ENCODE data around the gene CACNA1B.
"Not testable (repeated sequence)": the region's sequence is repeated elsewhere in the genome, so short reads cannot be mapped to it uniquely, and the experiment has no call there.

The CACNA1B gene

DNA sequence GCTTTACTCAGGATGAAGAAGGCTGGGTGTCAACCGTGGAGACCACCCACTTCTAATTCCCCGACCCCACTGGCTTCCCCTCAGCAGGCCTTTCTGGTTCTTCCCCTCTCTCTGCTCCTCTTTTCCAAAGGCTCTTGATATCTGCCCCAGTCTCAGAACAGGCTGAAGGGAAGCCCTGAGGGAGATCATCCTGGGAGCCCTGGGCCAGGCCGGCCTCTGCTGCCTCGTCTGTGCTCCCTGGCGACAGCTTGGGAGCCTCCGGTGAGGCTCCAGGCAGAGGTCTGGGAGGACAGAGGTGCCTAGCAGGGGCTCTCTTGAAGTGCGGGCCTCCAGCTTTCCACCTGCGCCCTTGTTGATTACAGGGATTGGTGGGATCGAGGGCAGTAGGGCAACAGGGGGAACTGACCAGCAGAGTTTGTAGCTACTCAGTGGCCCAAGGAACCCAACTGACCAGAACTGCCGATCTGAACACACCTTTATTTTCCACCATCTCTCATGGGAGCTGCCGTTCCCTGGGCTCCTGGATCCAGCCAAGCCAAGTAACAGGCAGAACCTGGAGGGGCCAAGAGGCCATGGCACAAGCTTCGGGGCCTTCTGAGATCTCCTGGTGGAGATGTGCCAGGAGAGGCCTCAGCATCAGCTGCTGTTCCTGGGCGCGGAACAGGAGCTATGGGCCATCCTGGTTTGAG is 198.5 kb downstream of the CACNA1B start:
- H3K36me3 ChIP-seq (ENCODE audit: control insufficient read depth in 2 of 2, insufficient read depth in 2 of 2, low read length in 2 of 2) = no peaks in the 10 kb centered on the region
- H3K27ac ChIP-seq (ENCODE audit: low read length) = no peak overlapping the region
- no peak overlapping the region for H3K4me3 ChIP-seq (ENCODE audit: low read length in 2 of 2)
- H3K9ac ChIP-seq (ENCODE audit: low read length in 2 of 2) = no peak overlapping the region
- H3K9me3 ChIP-seq (ENCODE audit: control insufficient read depth in 2 of 2, low read length in 2 of 2) = no peaks in the 10 kb centered on the region
- peaks cover 2 to 7% of the 10 kb centered on the region in 2 donors for H3K27me3 ChIP-seq (ENCODE audit: control insufficient read depth in 1 of 2, insufficient read depth in 2 of 2, low read length in 2 of 2)
- no peaks in the 10 kb centered on the region for H3K4me1 ChIP-seq (ENCODE audit: control insufficient read depth, insufficient read depth, low read length)

DNA sequence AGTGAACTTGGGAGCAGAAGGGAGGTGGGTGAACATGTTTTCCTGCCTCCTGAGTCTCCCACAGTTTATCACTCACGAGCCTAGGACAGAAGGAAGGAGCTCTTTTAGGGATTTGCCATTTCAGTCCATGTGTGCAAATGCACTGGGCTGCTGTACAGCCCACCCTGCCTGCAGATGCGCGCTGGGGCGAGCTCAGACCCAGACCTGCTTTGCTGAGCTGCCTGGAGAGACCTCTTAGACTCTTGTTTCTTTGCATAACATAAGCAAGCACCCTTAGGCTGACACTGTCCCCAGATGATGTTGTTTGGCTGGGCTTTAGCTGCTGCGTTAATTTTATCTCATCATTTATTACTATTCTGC is 199.0 kb downstream of the CACNA1B start:
- Histone ChIP-seq H3K27me3 (ENCODE audit: control insufficient read depth in 1 of 2, insufficient read depth in 2 of 2, low read length in 2 of 2) (peaks cover 2 to 7% of the 10 kb centered on the region in 2 donors), H3K4me1 (ENCODE audit: control insufficient read depth, insufficient read depth, low read length) (no peaks in the 10 kb centered on the region), H3K4me3 (ENCODE audit: low read length in 2 of 2) (no peak overlapping the region), H3K9me3 (ENCODE audit: control insufficient read depth in 2 of 2, low read length in 2 of 2) (no peaks in the 10 kb centered on the region), H3K9ac (ENCODE audit: low read length in 2 of 2) (no peak overlapping the region), H3K27ac (ENCODE audit: low read length) (no peak overlapping the region), H3K36me3 (ENCODE audit: control insufficient read depth in 2 of 2, insufficient read depth in 2 of 2, low read length in 2 of 2) (no peaks in the 10 kb centered on the region)

DNA sequence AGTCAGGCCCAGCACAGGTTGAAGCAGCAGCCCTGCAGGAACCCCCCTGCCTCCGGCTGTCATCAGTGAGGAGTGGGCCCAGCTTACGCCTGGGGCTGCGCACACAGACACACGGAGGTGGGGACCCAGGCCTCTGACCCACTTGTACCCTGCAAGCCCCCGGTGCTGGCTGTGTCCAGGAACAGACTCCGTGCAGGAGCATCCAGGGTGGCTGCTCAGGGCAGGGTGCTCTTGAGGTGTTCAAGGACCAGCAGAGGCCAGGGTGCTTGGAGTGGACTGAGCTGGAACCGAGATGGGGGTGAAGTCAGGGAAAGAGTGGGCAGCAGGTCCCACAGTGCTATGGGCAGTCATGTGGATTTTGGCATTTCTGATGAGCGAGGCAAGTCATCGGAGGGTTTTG is 199.5 kb downstream of the CACNA1B start:
- Histone ChIP-seq H3K4me1 (ENCODE audit: control insufficient read depth, insufficient read depth, low read length) (no peaks in the 10 kb centered on the region), H3K9me3 (ENCODE audit: control insufficient read depth in 2 of 2, low read length in 2 of 2) (no peaks in the 10 kb centered on the region), H3K36me3 (ENCODE audit: control insufficient read depth in 2 of 2, insufficient read depth in 2 of 2, low read length in 2 of 2) (no peaks in the 10 kb centered on the region), H3K27ac (ENCODE audit: low read length) (no peak overlapping the region), H3K9ac (ENCODE audit: low read length in 2 of 2) (no peak overlapping the region), H3K27me3 (ENCODE audit: control insufficient read depth in 1 of 2, insufficient read depth in 2 of 2, low read length in 2 of 2) (peaks cover 2 to 7% of the 10 kb centered on the region in 2 donors), H3K4me3 (ENCODE audit: low read length in 2 of 2) (no peak overlapping the region)

DNA sequence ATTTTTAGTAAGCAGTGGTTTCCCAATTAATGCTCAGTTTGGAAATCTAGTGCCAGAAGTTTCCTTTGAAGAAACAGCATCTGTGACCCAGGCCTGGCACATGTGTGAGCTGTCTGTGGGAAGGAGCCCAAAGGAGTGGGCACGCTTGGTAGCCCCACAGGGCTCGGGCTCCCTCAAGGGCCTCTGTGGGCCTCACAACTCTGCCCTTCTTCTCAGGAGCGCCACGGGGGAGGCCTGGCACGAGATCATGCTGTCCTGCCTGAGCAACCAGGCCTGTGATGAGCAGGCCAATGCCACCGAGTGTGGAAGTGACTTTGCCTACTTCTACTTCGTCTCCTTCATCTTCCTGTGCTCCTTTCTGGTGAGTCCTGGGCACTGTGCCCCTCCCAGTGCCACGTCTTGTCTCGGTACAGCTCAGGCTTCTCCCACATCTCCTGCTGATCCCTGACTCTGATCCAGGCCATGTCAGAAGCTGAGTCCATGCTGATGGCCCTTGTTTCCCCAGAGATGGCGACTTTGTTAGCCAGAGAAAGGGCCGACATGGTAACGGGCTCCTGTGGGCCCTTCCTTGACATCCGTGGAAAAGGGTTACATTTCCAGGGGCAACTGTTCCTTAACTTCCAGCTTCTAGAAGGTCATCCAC is 200.4 kb downstream of the CACNA1B start:
- H3K27me3 ChIP-seq (ENCODE audit: control insufficient read depth in 1 of 2, insufficient read depth in 2 of 2, low read length in 2 of 2) = peaks cover 0 to 4% of the 10 kb centered on the region in 2 donors
- H3K9me3 ChIP-seq (ENCODE audit: control insufficient read depth in 2 of 2, low read length in 2 of 2) = peaks cover 0 to under 1% of the 10 kb centered on the region in 2 donors
- H3K4me1 ChIP-seq (ENCODE audit: control insufficient read depth, insufficient read depth, low read length) = no peaks in the 10 kb centered on the region

DNA sequence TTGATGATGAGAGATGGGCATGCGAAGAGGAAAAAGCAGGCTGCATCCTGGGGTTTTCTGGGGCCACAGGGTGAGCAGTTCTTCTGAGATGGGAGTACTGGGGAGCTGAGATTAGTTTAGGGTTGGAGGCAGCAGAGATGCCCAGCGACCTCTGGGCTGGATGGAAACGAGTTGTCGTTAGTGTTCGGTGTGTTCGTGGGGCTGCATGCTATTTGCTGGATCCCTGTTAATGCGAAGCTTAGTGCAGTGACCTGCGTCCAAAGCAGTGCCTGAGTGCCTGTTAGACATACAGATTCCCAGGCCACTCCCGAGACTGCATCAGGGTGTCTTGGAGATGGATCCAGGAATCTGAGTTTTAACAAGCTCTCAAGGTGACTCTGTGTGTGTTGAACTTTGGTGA is 201.3 kb downstream of the CACNA1B start:
- no peaks in the 10 kb centered on the region for H3K36me3 ChIP-seq (ENCODE audit: control insufficient read depth in 2 of 2, insufficient read depth in 2 of 2, low read length in 2 of 2)
- no peak overlapping the region for H3K4me3 ChIP-seq (ENCODE audit: low read length in 2 of 2)
- peaks cover 0 to 6% of the 10 kb centered on the region in 2 donors for H3K9me3 ChIP-seq (ENCODE audit: control insufficient read depth in 2 of 2, low read length in 2 of 2)
- H3K27me3 ChIP-seq (ENCODE audit: control insufficient read depth in 1 of 2, insufficient read depth in 2 of 2, low read length in 2 of 2) = peaks cover 0 to 7% of the 10 kb centered on the region in 2 donors
- no peaks in the 10 kb centered on the region for H3K4me1 ChIP-seq (ENCODE audit: control insufficient read depth, insufficient read depth, low read length)
- no peak overlapping the region for H3K27ac ChIP-seq (ENCODE audit: low read length)
- no peak overlapping the region for H3K9ac ChIP-seq (ENCODE audit: low read length in 2 of 2)

More for the DNA sequence above, 200.4 kb downstream of the CACNA1B start:
- H3K36me3 ChIP-seq (ENCODE audit: control insufficient read depth in 2 of 2, insufficient read depth in 2 of 2, low read length in 2 of 2) = no peaks in the 10 kb centered on the region
- H3K9ac ChIP-seq (ENCODE audit: low read length in 2 of 2) = no peak overlapping the region
- no peak overlapping the region for H3K4me3 ChIP-seq (ENCODE audit: low read length in 2 of 2)
- H3K27ac ChIP-seq (ENCODE audit: low read length) = no peak overlapping the region

DNA sequence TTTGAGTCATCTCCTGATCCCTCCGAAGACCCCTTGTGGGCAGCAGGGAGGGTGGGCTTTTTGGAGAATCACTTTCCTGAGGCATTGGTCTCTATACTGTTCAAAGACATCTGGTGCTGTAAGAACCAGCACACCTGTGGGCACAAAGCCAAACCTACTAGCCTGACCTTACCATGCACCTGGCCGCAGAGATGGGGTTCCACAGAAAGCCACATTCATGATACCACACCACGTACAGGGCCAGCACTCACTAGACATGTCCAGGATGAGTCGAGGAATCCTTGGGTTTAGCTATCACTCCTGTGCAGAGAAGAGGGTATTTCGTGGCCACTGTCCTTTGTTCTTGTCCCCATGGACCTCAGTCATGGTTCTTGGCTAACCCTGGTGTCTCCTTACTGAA is 203.4 kb downstream of the CACNA1B start:
- no peaks in the 10 kb centered on the region for H3K4me1 ChIP-seq (ENCODE audit: control insufficient read depth, insufficient read depth, low read length)
- no peak overlapping the region for H3K9ac ChIP-seq (ENCODE audit: low read length in 2 of 2)
- no peak overlapping the region for H3K4me3 ChIP-seq (ENCODE audit: low read length in 2 of 2)
- H3K36me3 ChIP-seq (ENCODE audit: control insufficient read depth in 2 of 2, insufficient read depth in 2 of 2, low read length in 2 of 2) = no peaks in the 10 kb centered on the region
- no peak overlapping the region for H3K27ac ChIP-seq (ENCODE audit: low read length)
- peaks cover 6 to 7% of the 10 kb centered on the region in 2 donors for H3K9me3 ChIP-seq (ENCODE audit: control insufficient read depth in 2 of 2, low read length in 2 of 2)
- H3K27me3 ChIP-seq (ENCODE audit: control insufficient read depth in 1 of 2, insufficient read depth in 2 of 2, low read length in 2 of 2) = peaks cover 0 to 7% of the 10 kb centered on the region in 2 donors

DNA sequence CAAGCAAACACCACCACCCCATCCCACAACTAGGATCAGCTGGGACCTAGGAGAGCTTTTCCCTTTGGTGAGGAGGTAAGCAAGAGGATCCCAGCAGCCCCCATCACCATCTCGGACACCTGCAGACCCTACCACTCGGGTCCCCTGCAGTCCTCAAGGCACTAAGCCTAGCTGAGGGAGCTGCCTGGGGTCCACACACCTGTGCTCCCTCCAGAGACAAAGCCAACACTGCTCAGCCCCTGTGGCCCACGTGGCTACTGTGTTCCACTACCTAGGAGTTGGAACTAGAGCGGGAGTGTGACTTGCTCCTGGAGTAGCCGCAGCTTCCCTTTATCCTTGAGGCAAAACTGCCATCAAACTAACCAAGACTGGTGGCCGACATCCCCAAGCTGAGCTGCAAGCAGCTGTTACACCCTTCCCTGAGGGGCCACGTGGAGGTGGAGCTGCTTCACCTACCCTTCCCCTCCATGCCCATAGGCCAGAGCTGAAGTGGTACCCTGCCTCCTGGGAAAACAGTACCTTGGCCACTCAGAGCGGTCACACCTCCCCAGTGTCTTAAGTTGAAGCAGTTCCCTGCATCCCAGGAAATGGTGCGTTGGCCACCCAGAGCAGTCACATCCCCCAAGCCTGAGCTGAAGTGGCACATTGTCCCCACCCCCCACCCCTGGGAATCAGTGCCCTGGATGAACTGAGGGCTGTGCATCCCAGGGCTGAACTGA is 205.5 kb downstream of the CACNA1B start:
- peaks cover 0 to 7% of the 10 kb centered on the region in 2 donors for H3K27me3 ChIP-seq (ENCODE audit: control insufficient read depth in 1 of 2, insufficient read depth in 2 of 2, low read length in 2 of 2)
- H3K36me3 ChIP-seq (ENCODE audit: control insufficient read depth in 2 of 2, insufficient read depth in 2 of 2, low read length in 2 of 2) = no peaks in the 10 kb centered on the region
- H3K4me3 ChIP-seq (ENCODE audit: low read length in 2 of 2) = no peak overlapping the region
- no peak overlapping the region for H3K9ac ChIP-seq (ENCODE audit: low read length in 2 of 2)
- peaks cover 6 to 13% of the 10 kb centered on the region in 2 donors for H3K9me3 ChIP-seq (ENCODE audit: control insufficient read depth in 2 of 2, low read length in 2 of 2)
- no peaks in the 10 kb centered on the region for H3K4me1 ChIP-seq (ENCODE audit: control insufficient read depth, insufficient read depth, low read length)
- H3K27ac ChIP-seq (ENCODE audit: low read length) = no peak overlapping the region

DNA sequence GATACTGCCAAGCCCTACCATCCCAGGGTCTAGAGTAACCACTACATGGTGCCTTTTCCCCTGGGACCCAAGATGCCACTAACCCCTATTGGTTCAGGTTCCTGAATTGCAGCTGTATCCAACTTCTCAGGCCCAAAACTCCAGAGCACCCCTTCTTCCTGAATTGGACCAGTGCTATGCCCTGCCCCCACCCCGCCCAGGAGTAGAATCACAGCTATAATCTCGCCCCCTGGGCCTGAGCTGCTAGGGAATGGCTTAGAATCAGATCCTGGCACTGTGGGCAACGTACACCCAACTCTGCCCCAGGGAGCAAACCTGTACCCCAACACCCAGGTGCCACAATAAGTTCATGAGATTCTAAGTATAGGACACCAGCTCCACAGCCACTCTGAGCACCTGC is 206.3 kb downstream of the CACNA1B start:
- H3K4me1 ChIP-seq (ENCODE audit: control insufficient read depth, insufficient read depth, low read length) = no peaks in the 10 kb centered on the region
- H3K9ac ChIP-seq (ENCODE audit: low read length in 2 of 2) = no peak overlapping the region
- H3K36me3 ChIP-seq (ENCODE audit: control insufficient read depth in 2 of 2, insufficient read depth in 2 of 2, low read length in 2 of 2) = no peaks in the 10 kb centered on the region
- H3K27me3 ChIP-seq (ENCODE audit: control insufficient read depth in 1 of 2, insufficient read depth in 2 of 2, low read length in 2 of 2) = peaks cover 0 to 7% of the 10 kb centered on the region in 2 donors
- no peak overlapping the region for H3K4me3 ChIP-seq (ENCODE audit: low read length in 2 of 2)
- peaks cover 6 to 13% of the 10 kb centered on the region in 2 donors for H3K9me3 ChIP-seq (ENCODE audit: control insufficient read depth in 2 of 2, low read length in 2 of 2)
- no peak overlapping the region for H3K27ac ChIP-seq (ENCODE audit: low read length)

DNA sequence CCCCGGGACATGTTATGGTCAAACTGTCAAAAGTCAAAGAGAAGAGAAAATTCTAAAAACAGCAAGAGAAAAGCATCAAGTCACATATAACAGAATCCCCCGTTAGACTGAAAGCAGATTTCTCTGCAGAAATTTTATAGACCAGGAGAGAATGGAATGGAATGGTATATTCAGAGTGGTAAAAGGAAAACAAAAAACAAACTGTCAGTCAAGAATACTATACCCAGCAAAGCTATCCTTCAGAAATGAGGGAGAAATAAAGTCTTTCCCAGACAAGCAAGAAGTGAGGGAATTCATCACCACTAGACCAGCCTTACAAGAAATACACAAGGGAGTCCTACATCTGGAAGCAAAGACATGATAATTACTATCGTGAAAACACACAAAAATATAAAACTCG is 208.0 kb downstream of the CACNA1B start:
- Histone ChIP-seq H3K9me3 (ENCODE audit: control insufficient read depth in 2 of 2, low read length in 2 of 2) (peaks cover 6 to 13% of the 10 kb centered on the region in 2 donors), H3K4me1 (ENCODE audit: control insufficient read depth, insufficient read depth, low read length) (no peaks in the 10 kb centered on the region), H3K36me3 (ENCODE audit: control insufficient read depth in 2 of 2, insufficient read depth in 2 of 2, low read length in 2 of 2) (no peaks in the 10 kb centered on the region), H3K27me3 (ENCODE audit: control insufficient read depth in 1 of 2, insufficient read depth in 2 of 2, low read length in 2 of 2) (peaks cover 0 to 3% of the 10 kb centered on the region in 2 donors), H3K27ac (ENCODE audit: low read length) (no peak overlapping the region), H3K4me3 (ENCODE audit: low read length in 2 of 2) (no peak overlapping the region), H3K9ac (ENCODE audit: low read length in 2 of 2) (no peak overlapping the region)

DNA sequence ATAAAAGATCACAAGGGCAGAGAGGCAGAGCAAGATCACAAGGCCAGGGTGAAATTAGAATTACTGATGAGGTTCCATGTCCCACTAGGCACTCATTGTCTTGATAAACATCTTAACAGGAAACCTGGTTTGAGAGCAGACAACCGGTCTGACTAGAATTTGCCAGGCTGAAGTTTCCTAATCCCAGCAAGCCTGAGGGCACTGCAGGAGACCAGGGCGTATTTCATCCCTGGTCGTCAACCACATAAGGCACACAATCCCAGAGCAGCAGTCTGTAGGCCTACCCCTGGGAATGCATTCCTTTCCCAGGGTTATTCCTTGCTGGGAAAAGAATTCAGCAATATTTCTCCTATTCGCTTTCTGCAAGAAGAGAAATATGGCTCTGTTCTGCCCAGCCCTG is 214.5 kb downstream of the CACNA1B start:
- H3K9ac ChIP-seq (ENCODE audit: low read length in 2 of 2); H3K4me3 ChIP-seq (ENCODE audit: low read length in 2 of 2); H3K27ac ChIP-seq (ENCODE audit: low read length); H3K36me3 ChIP-seq (ENCODE audit: control insufficient read depth in 2 of 2, insufficient read depth in 2 of 2, low read length in 2 of 2); H3K27me3 ChIP-seq (ENCODE audit: control insufficient read depth in 1 of 2, insufficient read depth in 2 of 2, low read length in 2 of 2); H3K4me1 ChIP-seq (ENCODE audit: control insufficient read depth, insufficient read depth, low read length); H3K9me3 ChIP-seq (ENCODE audit: control insufficient read depth in 2 of 2, low read length in 2 of 2): not testable (repeated sequence)

DNA sequence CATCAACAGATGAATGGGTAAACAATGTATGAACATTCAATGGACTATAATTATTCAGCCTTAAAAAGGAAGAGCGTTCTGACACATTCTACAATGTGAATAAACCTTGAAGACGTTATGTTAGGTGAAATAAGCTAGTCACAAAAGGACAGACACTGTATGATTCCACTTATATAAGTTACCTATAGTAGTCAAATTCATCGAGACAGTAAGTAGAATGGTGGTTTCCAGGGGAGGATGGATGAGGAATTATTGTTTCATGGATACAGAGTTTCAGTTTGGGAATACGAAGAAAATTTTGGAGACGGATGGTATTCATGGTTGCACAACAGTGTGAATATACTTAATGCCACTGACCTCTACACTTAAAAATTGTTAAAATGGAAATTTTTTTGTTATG is 216.4 kb downstream of the CACNA1B start:
- Histone ChIP-seq H3K4me3 (ENCODE audit: low read length in 2 of 2) (no peak overlapping the region), H3K27me3 (ENCODE audit: control insufficient read depth in 1 of 2, insufficient read depth in 2 of 2, low read length in 2 of 2) (no peaks in the 10 kb centered on the region), H3K27ac (ENCODE audit: low read length) (no peak overlapping the region), H3K9ac (ENCODE audit: low read length in 2 of 2) (no peak overlapping the region), H3K4me1 (ENCODE audit: control insufficient read depth, insufficient read depth, low read length) (no peaks in the 10 kb centered on the region), H3K9me3 (ENCODE audit: control insufficient read depth in 2 of 2, low read length in 2 of 2) (no peaks in the 10 kb centered on the region), H3K36me3 (ENCODE audit: control insufficient read depth in 2 of 2, insufficient read depth in 2 of 2, low read length in 2 of 2) (no peaks in the 10 kb centered on the region)

Data from stomach smooth muscle (tissue), 2 donors.